Duodenal mucosa (tissue), 2 donors: ENCODE data around the gene NUP85.
"Not testable (repeated sequence)": the region's sequence is repeated elsewhere in the genome, so short reads cannot be mapped to it uniquely, and the experiment has no call there.

Source experiments
- H3K27ac ChIP-seq: one replicate; pipeline ENCODE4 v1.7.0; 2013; ENCODE audit warnings: low read depth, low read length
- H3K27me3 ChIP-seq, 2 donors: one replicate each; pipeline ENCODE4 v1.7.0; 2013; ENCODE audit warnings: low read length in 2 of 2, control low read depth in 1 of 2; ENCODE audit not compliant: insufficient read depth in 2 of 2, control insufficient read depth in 1 of 2
- H3K36me3 ChIP-seq, 2 donors: one replicate each; pipeline ENCODE4 v1.7.0; 2013; ENCODE audit warnings: low read length in 2 of 2, control low read depth in 1 of 2; ENCODE audit not compliant: insufficient read depth in 2 of 2, control insufficient read depth in 1 of 2
- H3K4me1 ChIP-seq, 2 donors: one replicate each; pipeline ENCODE4 v1.7.0; 2013; ENCODE audit warnings: low read length in 2 of 2, control low read depth in 1 of 2; ENCODE audit not compliant: insufficient read depth in 2 of 2, control insufficient read depth in 1 of 2
- H3K4me3 ChIP-seq, 2 donors: one replicate each; pipeline ENCODE4 v1.7.0; 2013; ENCODE audit warnings: low read length in 2 of 2, low read depth in 1 of 2
- H3K9ac ChIP-seq, 2 donors: one replicate each; pipeline ENCODE4 v1.7.0; 2013; ENCODE audit warnings: low read length in 2 of 2, low read depth in 1 of 2
- H3K9me3 ChIP-seq, 2 donors: one replicate each; pipeline ENCODE4 v1.7.0; 2013; ENCODE audit warnings: low read length in 2 of 2, control low read depth in 1 of 2; ENCODE audit not compliant: control insufficient read depth in 1 of 2

Gene NUP85

DNA sequence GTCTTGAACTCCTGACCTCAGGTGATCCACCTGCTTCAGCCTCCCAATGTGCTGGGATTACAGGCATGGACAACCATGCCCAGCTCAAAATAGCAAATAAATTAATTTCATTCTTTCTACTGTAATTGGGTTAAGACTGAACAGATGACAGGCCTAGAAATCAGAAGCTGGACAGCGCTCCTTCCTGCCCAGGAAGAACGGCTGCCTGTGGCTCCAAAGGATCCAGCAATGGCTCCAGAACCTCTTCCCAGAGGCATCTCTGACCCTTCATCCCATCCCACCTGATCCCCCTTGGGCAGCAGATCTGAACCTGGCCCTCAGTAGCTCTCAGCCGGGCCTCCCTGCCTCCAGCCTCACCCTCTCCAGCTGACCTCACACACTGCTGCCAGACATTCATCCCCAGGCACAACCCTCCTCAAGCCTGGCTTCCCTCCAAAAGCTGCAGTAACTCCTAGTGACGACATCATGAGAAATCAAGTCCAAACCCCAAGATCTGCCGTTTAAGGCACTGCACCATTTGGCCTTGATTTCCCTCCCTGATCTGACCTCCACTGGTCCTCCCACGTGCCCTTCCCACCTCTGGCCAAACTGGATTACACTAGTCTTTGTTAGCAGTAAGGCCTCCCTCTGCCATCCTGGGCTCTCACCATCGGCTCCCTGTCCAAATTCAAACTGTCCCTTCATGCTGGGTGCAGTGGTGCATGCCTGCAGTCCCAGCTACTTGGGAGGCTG is 68.7 kb downstream of the NUP85 start:
- Histone ChIP-seq H3K27ac (no peak overlapping the region), H3K36me3 (peaks cover 3 to 26% of the 10 kb centered on the region in 2 donors), H3K27me3 (no peaks in the 10 kb centered on the region), H3K9me3 (no peaks in the 10 kb centered on the region), H3K4me3 (no peak overlapping the region), H3K4me1 (peaks cover 17 to 27% of the 10 kb centered on the region in 2 donors), H3K9ac (no peak overlapping the region)

DNA sequence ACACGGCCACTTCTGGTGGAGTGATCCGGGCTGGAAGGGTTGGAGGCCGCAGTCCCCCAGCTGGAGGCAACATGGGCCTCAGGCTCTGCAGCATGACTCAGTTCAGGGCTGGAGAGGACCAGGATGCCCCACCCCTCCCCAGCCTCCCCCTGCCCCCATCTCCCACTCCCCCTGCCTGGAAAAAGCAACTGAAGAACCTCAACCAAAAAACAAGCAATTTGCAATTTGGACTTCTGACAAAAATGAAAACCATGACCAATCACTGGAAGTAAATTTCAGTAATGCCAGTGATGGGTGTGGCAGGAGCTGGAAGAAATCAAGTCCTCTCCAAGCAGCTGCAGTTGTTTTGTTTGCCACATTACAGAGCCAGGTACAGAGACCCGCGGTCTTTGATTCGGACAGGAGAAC is 72.2 kb downstream of the NUP85 start:
- peaks cover 3 to 29% of the 10 kb centered on the region in 2 donors for H3K36me3 ChIP-seq
- H3K27ac ChIP-seq: no peak overlapping the region

DNA sequence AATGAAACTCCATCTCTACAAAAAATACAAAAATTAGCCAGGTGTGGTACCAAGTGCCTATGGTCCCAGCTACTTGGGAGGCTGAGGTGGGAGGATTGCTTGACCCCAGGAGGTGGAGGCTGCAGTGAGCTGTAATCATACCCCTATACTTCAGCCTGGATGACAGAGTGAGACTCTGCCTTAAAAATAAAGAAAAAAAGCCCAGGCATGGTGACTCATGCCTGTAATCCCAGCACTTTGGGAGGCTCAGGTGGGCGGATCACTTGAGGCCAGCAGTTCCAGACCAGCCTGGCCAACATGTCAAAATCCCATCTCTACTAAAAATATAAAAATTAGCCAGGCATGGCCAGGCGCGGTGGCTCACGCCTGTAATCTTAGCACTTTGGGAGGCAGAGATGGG is 74.7 kb downstream of the NUP85 start:
- H3K4me3 ChIP-seq, H3K4me1 ChIP-seq, H3K9ac ChIP-seq, H3K27ac ChIP-seq, H3K27me3 ChIP-seq, H3K9me3 ChIP-seq: not testable (repeated sequence)
- H3K36me3 ChIP-seq: peaks cover 0 to 24% of the 10 kb centered on the region in 2 donors

More for the DNA sequence above, 72.2 kb downstream of the NUP85 start:
- Histone ChIP-seq H3K4me1 (peaks cover under 1 to 1% of the 10 kb centered on the region in 2 donors), H3K9me3 (no peaks in the 10 kb centered on the region), H3K9ac (no peak overlapping the region), H3K27me3 (no peaks in the 10 kb centered on the region), H3K4me3 (no peak overlapping the region)

DNA sequence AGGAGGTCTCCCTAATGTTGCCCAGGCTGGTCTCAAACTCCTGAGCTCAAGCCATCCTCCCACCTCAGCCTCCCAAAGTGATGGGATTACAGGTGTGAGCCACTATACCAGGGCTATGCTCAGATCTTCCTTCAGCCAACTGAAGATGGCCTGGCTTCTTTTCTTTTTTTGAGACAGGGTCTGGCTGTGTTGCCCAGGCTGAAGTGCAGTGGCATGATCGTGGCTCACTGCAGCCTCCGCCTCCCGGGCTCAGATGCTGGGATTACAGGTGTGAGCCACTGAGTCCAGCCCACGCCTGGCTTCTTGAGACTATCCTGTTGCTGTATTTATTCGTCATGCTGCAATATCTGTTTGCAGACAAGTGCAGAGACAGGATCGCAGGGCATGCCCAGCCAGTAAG is 79.6 kb downstream of the NUP85 start:
- Histone ChIP-seq H3K27me3 (no peaks in the 10 kb centered on the region), H3K4me3 (no peak overlapping the region), H3K36me3 (peaks cover 0 to 25% of the 10 kb centered on the region in 2 donors), H3K4me1 (peaks cover 5 to 13% of the 10 kb centered on the region in 2 donors), H3K9ac (no peak overlapping the region), H3K27ac (no peak overlapping the region), H3K9me3 (no peaks in the 10 kb centered on the region)
